ENCODE results near the gene CHM.
A peak's percentile ranks its signal among the peaks of the same experiment; 100 is the strongest.
"Not testable (repeated sequence)": the region's sequence is repeated elsewhere in the genome, so short reads cannot be mapped to it uniquely, and the experiment has no call there.

CHM gene

DNA sequence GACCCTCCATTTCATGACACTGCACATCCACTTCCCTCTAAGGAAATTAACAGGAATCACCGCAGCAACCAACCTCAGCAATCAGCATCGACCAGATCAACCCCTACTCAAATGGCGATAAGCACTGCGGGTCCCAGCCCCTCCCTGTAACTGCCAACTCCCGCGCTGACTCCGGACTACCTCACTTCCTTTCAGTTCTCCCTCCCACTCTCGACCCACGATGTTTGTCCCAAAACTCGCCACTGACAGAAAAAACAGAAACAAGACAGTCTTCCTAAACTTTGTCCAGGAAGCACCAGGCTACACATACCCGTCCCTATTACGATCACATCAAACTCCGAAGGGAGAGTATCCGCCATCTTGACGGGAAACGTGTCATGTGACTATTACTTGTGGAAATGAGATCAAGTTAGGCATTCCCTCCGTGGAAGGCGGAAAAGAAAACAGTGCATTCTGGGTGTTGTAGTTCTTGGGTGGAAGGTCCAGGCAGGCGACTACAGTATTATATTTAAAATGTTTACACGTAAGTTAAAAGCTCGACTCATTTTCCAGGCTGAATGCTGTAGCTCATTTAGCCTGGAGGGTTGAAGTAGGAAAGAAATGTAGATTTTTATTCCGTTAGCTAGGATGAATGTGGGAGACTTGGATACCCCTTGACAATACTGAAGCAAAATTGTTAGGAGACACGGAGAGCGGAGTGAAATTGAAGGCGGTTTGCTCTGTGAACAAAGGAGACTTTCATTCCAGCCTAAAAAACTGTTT, at the start of gene CHM:
Gene CHM, minus strand, starts transcription at position 385 of the 762 bp plus-strand sequence. Its CDS starts 26 bp downstream, at position 359.
- peak; percentile 13 to 32 for DNase-seq (ENCODE audit: low read depth in 2 of 2)

DNA sequence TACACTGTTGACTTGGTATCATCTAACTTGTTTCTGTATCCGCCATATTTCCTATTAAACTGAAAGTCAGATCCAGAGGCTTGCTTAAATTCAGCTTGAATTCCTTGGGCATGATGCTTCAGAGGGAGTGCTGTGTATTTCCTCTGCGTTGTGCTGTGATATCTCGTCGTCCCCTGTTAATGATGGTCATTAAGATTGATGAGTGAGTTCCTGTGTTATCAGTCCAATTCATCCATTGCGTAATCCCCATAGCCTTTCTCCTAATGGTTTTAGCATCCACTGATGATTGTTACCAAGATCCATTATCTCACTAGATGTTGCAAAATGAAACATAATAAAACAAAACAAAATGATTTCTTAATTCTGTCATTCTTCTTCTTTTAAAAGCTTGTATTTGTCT, 31.3 kb upstream of the CHM start:
- DNase-seq (ENCODE audit: low read depth in 2 of 2), result no peak

DNA sequence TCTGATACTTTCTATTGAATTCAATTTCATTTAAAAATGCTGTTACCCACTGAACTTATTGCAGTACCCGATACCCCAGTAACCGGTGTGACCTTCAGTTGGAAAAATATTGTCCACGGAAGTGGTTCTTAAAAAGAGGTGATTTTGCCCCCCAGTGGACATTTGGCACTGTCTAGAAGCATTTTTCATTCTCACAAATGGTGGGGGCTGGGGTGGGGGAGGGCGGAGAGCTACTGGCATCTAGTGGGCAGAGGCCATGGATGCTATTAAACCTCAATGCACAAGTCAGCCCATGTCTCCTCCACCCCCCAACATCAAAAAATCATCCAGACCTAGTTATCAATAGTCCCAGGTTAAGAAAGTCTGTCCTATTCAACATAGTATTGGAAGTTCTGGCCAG, 19.6 kb upstream of the CHM start:
- DNase-seq (ENCODE audit: low read depth in 2 of 2), result no peak

GRCh38 chrX:86061407-86061806, 14.0 kb upstream of the CHM start:
- DNase-seq (ENCODE audit: low read depth in 2 of 2), result no peak

DNA sequence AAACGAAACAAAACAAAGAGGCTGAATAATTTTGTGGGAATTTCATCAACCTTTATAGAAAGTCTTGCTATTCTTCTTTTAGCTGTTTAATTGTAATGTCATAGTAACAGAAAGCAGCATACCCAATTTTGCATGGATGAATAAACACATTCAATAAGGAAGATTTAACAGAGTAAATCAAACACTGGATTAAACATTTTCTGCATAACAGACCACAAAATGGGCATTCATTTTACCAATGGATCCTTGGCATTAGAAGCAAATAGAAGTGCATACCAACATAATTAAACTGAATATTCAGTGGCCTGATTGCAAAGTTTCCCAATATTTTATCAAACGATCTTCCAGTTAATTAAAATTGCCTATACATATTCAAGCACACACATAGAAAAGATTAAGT, 4.4 kb upstream of the CHM start:
- no peak for DNase-seq (ENCODE audit: low read depth in 2 of 2)

- DNase-seq (ENCODE audit: low read depth in 2 of 2), result no peak
Observed at GRCh38 chrX:86047936-86048280, 550 bp upstream of the CHM start.

DNA sequence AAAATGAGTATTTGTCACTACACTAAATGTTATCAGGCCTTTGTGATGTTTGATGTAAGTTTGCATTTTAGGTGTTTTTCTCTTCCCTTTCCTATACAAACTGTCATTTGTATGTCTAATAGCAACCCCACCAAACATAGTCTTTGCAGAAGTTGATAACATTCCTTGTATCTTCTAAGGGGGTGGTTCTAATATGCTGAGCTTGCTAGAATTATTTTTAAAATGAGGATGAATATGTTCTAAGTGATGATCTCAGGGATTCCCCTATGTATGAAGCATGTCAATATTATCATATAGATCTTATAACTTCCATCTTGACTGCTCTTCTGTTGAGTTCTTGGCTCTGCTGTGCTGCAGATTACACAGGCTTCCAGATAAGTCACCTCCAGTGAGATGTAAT, 3.1 kb downstream of the CHM start:
- no peak for DNase-seq (ENCODE audit: low read depth in 2 of 2)

- DNase-seq (ENCODE audit: low read depth in 2 of 2), result no peak
Observed at GRCh38 chrX:86039625-86040568, 7.5 kb downstream of the CHM start.

GRCh38 chrX:86033385-86033784, 14.0 kb downstream of the CHM start:
- DNase-seq (ENCODE audit: low read depth in 2 of 2), result no peak

GRCh38 chrX:86028681-86029080, 18.7 kb downstream of the CHM start:
- DNase-seq (ENCODE audit: low read depth in 2 of 2), result no peak

GRCh38 chrX:86023811-86024210, 23.5 kb downstream of the CHM start:
- no peak for DNase-seq (ENCODE audit: low read depth in 2 of 2)

GRCh38 chrX:86021652-86022289, 25.6 kb downstream of the CHM start:
- DNase-seq (ENCODE audit: low read depth in 2 of 2), result no peak

GRCh38 chrX:86016139-86016538, 31.2 kb downstream of the CHM start:
- no peak for DNase-seq (ENCODE audit: low read depth in 2 of 2)

- DNase-seq (ENCODE audit: low read depth in 2 of 2), result not testable (repeated sequence)
Observed at GRCh38 chrX:86014959-86015358, 32.4 kb downstream of the CHM start.

GRCh38 chrX:86014421-86014820, 32.9 kb downstream of the CHM start:
- no peak for DNase-seq (ENCODE audit: low read depth in 2 of 2)

- DNase-seq (ENCODE audit: low read depth in 2 of 2), result no peak
Observed at GRCh38 chrX:86013792-86014191, 33.6 kb downstream of the CHM start.

DNA sequence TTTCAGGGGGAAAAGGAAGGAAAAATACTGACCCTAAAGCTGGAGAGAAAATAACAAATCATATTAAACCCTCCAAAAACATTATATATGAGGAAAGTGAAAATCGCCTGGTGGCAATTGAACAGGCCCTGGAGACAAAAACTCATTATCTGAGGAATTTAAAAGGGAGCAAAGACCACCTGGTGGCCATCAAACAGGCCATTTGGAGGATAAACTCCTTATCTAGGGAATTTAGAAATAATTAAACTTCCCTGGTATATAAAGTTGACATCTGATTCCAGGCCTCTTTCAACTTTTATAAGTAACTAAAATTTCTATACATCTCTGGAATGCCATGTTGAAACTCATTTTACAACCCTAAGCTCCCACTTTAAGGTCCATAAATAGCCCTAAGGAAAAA, 35.2 kb downstream of the CHM start:
- no peak for DNase-seq (ENCODE audit: low read depth in 2 of 2)

GRCh38 chrX:86009803-86010202, 37.6 kb downstream of the CHM start:
- DNase-seq (ENCODE audit: low read depth in 2 of 2), result not testable (repeated sequence)

- DNase-seq (ENCODE audit: low read depth in 2 of 2), result not testable (repeated sequence)
Observed at GRCh38 chrX:86007891-86008290, 39.5 kb downstream of the CHM start.

DNA sequence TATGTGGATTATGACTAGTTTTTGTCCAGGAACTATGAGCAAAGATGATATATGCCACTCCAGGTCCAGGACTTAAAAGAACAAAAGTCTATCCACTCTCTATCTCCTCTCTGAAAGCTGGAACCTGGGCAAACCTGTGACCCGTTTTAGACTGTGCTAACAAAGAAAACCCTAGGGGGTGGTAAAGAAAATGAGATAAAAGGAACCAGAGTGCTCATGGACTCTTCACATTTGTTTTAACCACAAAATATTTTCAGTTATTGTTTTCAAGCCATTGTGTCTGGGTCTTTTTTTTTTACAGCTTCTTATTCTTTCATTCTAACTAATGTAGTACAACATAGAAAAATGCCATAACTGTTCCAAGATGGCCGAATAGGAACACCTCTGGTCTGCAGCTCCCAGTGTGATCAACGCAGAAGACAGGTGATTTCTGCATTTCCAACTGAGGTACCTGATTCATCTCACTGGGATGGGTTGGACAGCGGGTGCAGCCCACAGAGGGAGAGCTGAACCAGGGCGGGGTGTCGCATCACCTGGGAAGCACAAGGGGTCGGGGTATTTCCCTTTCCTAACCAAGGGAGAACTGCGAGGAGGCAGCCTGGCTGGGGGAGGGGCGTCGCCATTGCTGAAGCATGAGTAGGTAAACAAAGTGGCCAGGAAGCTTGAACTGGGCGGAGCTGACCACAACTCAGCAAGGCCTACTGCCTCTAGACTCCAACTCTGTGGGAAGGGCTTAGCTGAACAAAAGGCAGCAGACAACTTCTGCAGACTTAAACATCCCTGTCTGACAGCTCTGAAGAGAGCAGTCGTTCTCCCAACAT, 45.1 kb downstream of the CHM start:
- no peak for DNase-seq (ENCODE audit: low read depth in 2 of 2)

GRCh38 chrX:85998954-85999353, 48.4 kb downstream of the CHM start:
- no peak for DNase-seq (ENCODE audit: low read depth in 2 of 2)

GRCh38 chrX:85996555-85996954, 50.8 kb downstream of the CHM start:
- no peak for DNase-seq (ENCODE audit: low read depth in 2 of 2)

All from stimulated activated CD8-positive, alpha-beta memory T cell treated with anti-CD3 and anti-CD28 coated beads, Interleukin-15, amount 100 ng/mL, for 4 hours (primary cell).